Measurements from ENCODE around the gene NUDT10.
"Not testable (repeated sequence)": the region's sequence is repeated elsewhere in the genome, so short reads cannot be mapped to it uniquely, and the experiment has no call there.

Gene NUDT10

DNA sequence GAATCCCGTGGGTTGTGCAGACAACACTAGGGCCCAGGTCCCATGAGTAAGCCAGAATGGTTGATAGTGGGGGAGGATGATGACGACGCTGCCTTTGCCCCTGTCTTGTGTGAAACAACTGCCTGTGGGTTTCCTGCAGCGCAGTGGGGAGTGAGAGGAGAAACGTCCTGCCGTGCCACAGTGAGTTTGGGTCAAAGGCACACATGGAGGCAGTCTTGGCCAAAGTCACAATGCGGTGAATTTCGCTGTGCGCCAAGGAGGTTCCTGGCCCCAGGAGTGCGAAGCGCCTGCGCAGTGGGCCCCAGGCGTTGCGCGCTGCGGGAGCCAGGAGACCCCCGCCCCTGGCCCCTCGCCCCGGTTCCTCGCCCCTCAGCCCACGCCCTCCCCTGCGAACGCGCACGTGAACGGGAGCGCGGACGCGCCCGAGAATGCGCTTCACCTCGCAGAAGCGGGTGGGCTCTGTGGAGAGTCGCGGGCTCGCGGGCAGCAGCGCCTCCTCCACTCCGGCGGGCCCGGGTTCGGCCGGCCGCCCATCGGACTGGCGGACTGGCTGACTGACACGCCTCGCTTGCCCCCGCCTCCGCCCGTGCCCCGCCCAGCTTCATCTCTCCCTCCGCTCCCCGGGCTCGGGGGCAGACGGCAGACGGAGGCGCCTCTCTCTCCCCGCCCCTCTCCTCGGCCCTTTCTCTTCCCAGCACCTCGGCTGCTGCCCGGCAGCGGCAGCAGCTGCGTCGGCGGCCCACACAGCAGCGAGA is at the start of gene NUDT10:
Gene NUDT10 (plus strand): TSS at position 635 of the 755 bp plus-strand sequence. CDS start 144 bp downstream, outside the sequence.
- DNase-seq (ENCODE audit: low spot score), result peak; percentile 3

DNA sequence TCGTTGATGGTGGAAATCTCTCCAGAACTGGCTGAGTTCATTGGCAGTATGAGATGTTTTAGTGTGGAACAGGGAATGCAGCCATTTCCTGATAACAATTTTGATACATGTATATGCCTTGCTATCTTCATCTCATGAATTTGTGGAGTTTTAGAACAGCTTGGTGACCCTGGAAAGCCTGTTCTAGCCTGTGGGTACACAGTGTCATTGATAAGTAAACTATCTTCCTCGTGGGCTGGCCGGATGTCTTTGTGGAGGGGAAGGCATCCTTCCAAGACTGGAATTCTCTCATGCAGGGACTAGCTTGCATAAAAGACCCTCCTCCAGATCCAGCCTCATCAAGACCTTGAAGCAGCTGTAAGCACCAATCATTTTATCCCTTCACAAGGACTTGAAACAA is 40.2 kb upstream of the NUDT10 start:
- DNase-seq (ENCODE audit: low spot score), result no peak

DNA sequence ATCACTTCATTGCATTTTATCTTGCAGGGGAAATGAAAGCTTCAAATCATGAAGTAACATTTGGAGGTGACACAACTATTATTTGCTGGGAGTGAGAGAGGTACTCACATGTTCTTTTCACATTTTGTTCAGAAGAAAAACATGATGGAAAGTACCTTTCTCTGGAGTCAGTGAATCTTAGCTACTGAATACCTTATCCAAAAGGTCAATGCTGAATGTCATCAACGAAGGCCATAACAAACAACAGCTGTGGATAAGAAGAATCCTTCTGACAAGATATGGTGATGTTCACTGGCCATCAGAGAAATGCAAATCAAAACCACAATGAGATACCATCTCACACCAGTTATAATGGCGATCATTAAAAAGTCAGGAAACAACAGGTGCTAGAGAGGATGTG is 36.5 kb upstream of the NUDT10 start:
- no peak for DNase-seq (ENCODE audit: low spot score)

DNA sequence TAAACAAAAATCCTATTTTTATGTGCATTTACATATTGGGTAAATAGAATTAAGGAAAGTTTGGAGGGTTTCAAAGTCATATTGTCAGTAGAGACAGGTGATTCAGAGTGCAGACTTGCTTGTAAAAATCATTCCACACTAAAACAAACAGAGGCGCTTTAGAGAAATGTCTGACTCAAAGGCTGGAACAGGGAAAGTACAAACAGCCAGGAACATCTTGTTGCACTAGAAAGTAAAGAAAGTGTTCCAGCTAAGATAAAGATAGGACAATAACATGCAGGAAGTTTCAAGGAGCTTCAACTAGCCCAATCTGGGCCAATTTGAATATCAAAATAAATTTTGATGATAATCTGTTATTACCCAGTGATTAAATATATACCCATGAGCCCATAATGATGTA is 16.4 kb upstream of the NUDT10 start:
- no peak for DNase-seq (ENCODE audit: low spot score)

DNA sequence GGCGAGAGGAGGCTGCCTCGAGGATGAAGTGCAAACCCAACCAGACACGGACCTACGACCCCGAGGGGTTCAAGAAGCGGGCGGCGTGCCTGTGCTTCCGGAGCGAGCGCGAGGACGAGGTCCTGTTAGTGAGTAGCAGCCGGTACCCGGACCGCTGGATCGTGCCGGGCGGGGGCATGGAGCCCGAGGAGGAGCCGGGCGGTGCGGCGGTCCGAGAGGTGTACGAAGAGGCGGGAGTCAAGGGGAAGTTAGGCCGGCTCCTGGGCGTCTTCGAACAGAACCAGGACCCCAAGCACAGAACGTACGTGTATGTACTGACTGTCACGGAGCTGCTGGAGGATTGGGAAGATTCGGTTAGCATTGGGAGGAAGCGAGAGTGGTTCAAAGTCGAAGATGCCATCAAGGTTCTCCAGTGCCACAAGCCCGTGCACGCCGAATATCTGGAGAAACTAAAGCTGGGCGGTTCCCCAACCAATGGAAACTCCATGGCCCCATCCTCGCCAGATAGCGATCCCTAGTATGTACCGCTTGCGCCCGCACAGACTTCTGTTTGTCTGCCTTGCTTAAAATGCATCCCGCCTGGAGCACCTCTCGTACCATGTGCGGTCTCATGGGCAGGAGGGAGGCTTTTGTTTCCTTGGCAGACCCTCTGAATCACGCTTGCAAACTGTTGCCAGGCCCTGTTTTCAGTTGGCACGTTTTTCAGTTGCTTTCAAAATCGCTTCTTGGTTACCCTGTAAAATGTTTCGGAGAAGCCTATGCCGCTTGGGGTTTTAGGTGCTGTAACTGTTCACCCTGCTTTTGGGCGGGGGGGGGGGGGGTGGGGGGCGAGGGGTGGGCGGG is 542 bp downstream of the NUDT10 start:
- DNase-seq (ENCODE audit: low spot score), result not testable (repeated sequence)

DNA sequence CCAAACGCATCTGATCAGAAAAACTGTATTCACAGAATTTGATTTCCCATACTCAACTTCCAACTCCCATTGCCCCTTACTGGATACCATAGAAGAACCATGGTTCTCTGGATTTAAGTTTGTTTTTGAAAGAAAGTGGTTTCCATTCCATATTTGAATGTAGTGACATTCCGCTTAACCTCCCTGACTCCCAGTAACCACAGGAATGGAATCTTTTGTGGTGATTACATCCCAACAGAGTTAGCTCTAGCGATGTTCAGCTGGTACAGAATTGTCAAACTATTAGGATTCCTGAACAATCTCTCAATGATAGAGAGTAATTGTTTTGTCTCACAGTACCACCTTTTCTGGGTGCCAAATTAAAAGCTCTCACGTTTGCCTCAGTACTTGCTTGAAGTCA is 1.7 kb downstream of the NUDT10 start:
- DNase-seq (ENCODE audit: low spot score), result no peak

DNA sequence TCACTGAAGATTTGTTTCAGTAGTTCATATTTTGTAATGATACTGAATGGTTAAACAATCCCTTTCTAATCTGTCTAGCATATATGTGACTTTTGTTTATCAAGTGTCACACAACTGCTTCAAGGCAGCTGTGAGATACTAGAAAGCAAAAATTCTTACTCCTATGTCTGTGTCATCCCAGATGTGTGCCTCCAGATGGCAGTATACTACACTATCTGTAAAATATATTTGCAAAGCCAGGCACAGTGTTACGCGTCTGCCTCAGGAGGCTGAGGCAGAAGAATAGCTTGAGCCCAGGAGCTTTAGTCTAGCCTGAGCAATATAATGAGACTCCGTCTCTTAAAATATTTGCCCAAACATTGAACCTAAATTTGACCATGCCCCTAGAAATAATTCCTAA is 4.0 kb downstream of the NUDT10 start:
- peak; percentile 16 for DNase-seq (ENCODE audit: low spot score)

DNA sequence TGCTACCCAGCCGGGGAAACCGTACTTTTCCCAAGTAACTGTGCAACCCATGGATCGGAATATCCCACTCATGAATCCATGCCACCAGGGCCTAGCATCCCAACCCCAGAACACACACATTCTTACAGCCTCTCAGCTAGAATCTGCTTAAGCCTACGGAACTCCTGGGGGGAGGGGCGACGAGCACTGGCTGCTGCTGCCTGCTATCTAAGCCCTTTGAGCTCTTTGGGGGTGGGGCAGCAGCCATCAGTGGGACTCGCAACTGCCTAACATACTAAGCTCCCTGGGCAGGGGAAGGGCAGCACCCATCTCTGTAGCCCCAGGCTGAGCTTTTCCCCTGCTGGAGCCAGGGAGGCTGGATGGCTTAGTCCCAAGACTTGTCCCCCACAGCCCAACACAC is 28.6 kb downstream of the NUDT10 start:
- no peak for DNase-seq (ENCODE audit: low spot score)

DNA sequence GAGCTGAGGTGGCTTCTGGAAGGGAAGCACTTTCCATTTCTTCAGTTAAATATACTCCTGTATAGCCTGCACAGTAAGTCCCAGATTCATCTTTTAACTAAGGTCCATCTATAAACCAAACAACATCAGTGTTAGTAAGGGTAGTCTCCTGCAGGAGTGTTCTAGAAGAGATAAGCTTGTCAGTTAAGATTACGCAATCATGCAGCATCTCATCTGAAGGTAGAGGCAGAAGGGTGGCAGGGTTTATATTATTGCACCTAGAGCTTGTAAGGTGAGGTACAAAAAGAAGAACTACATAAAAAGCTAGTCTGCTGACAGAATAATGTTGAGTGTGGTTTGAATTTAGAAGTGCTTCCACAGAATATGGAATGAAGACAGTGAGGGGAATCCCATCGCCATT is 44.0 kb downstream of the NUDT10 start:
- no peak for DNase-seq (ENCODE audit: low spot score)

Data from germinal center (tissue), 1 donor.